HepG2 (cell line): Measurements from ENCODE around the gene TBC1D22A. TPM values are rescaled to one million over a fixed set of nuclear protein-coding genes. Genes with fewer than 3 reads are reported as not detected.
A peak's percentile ranks its signal among the peaks of the same experiment; 100 is the strongest.

Source experiments
- ATAC-seq: fragments of 200-7000 bp; cut with Tn5 transposase; 3 replicates; pipeline ENCODE4 v1.9.1; 2020; ENCODE audit warnings: mild to moderate bottlenecking, moderate library complexity
- BruUV-seq: library from RNA; stranded (reverse); fragments of 400-500 nt; replicated peaks from 2 replicates; lab custom pipeline; 2021; lab: Mats Ljungman, UMichigan
- CTCF ChIA-PET: fragments of 300-600 bp; formaldehyde crosslinking; extraction: SDS; loops from one replicate; lab custom pipeline; 2021; ENCODE audit warnings: low total read pairs, inconsistent platforms, low intra/inter-chr PET ratio; lab: Yijun Ruan, JAX
- POLR2A ChIA-PET: fragments of 350-600 bp; sonication (Branson Sonifier 250); formaldehyde crosslinking; loops from one replicate; lab custom pipeline; 2020; ENCODE audit warnings: antibody characterized with exemption, inconsistent platforms; lab: Yijun Ruan, JAX
- DNase-seq: peaks from one replicate; pipeline ENCODE4 v3.0.0-alpha.2; 2015; ENCODE audit warnings: low spot score
- FAIRE-seq: peaks from 3 replicates; lab custom pipeline; 2011; peaks lifted over from hg19 to GRCh38; lab: Jason Lieb, UNC
- H2AFZ ChIP-seq: one replicate; pipeline ENCODE4 v1.6.1; 2011; ENCODE audit warnings: low read length, inconsistent platforms
- H3K27ac ChIP-seq: fragments of 300-600 bp; 3 replicates; pipeline ENCODE4 v1.8.0; 2011; ENCODE audit warnings: mixed run types, mild to moderate bottlenecking, mixed read lengths, low read length, inconsistent platforms; ENCODE audit not compliant: insufficient read depth; ENCODE audit errors: extremely low read length
- H3K27me3 ChIP-seq, 2 experiments: fragments of 200-600 bp in 1 of 2; 2 replicates in 1 of 2; 3 replicates in 1 of 2; pipeline versions ENCODE4 v1.6.0 to v1.8.0; 2011; ENCODE audit warnings: low read length in 2 of 2, mild to moderate bottlenecking in 2 of 2, moderate library complexity in 2 of 2, inconsistent platforms in 1 of 2; ENCODE audit not compliant: insufficient read depth in 2 of 2, control insufficient read depth in 1 of 2
- H3K36me3 ChIP-seq, 2 experiments: fragments of 200-600 bp in 1 of 2; replicated peaks in 1 of 2; 2 replicates in 1 of 2; 3 replicates in 1 of 2; pipeline versions ENCODE4 v1.5.1 to v1.8.0; 2011; ENCODE audit warnings: low read length in 2 of 2, inconsistent platforms in 1 of 2; ENCODE audit not compliant: insufficient read depth in 2 of 2, control insufficient read depth in 1 of 2
- H3K4me1 ChIP-seq: 2 replicates; pipeline ENCODE4 v1.5.1; 2012; ENCODE audit warnings: low read length, inconsistent platforms; ENCODE audit not compliant: insufficient read depth
- H3K4me2 ChIP-seq: 2 replicates; pipeline ENCODE4 v1.6.0; 2011; ENCODE audit warnings: low read depth, low read length, inconsistent platforms
- H3K4me3 ChIP-seq, 3 experiments: fragments of 200-600 bp in 1 of 3; sonication (generic), shearing (Covaris generic) in 1 of 3; replicated peaks in 1 of 3; 2 replicates each; pipeline ENCODE4 v1.5.1; 2011 to 2016; ENCODE audit warnings: low read length in 3 of 3, inconsistent platforms in 2 of 3, low read depth in 2 of 3, mild to moderate bottlenecking in 2 of 3, control low read depth in 1 of 3, mixed read lengths in 1 of 3; ENCODE audit not compliant: insufficient read depth in 1 of 3
- H3K79me2 ChIP-seq: one replicate; pipeline ENCODE4 v1.6.1; 2011; ENCODE audit warnings: low read length, inconsistent platforms; ENCODE audit not compliant: insufficient read depth
- H3K9ac ChIP-seq: 2 replicates; pipeline ENCODE4 v1.6.0; 2011; ENCODE audit warnings: mild to moderate bottlenecking, low read depth, low read length, inconsistent platforms; ENCODE audit not compliant: insufficient read depth
- H3K9me3 ChIP-seq: 2 replicates; pipeline ENCODE4 v1.5.1; 2012; ENCODE audit warnings: mild to moderate bottlenecking, low read length
- H4K20me1 ChIP-seq: 2 replicates; pipeline ENCODE4 v1.6.0; 2011; ENCODE audit warnings: inconsistent platforms, mild to moderate bottlenecking, low read length, moderate library complexity; ENCODE audit not compliant: insufficient read depth
- DPF2 ChIP-seq: sonication (generic); formaldehyde crosslinking; IDR thresholded peaks from 2 replicates; pipeline ENCODE4 v1.4.0; 2020; ENCODE audit warnings: mild to moderate bottlenecking, low read depth, missing genetic modification reagents, borderline replicate concordance
- ELF1 ChIP-seq: sonication (generic); formaldehyde crosslinking; IDR thresholded peaks from 2 replicates; pipeline ENCODE4 v1.4.0; 2020; ENCODE audit warnings: missing genetic modification reagents
- FOSL2 ChIP-seq: sonication (generic); formaldehyde crosslinking; IDR thresholded peaks from 2 replicates; pipeline ENCODE4 v1.4.0; 2020; ENCODE audit warnings: missing genetic modification reagents
- GATAD2A ChIP-seq: IDR thresholded peaks from 2 replicates; pipeline ENCODE4 v1.6.1; 2016
- KDM3A ChIP-seq: IDR thresholded peaks from 2 replicates; pipeline ENCODE4 v1.6.1; 2018; ENCODE audit warnings: low read depth, missing compliant biosample characterization
- RFX1 ChIP-seq: fragments of 450-650 bp; IDR thresholded peaks from 2 replicates; pipeline ENCODE4 v1.6.1; 2017
- ZNF205 ChIP-seq: IDR thresholded peaks from 2 replicates; pipeline ENCODE4 v1.6.1; 2018; ENCODE audit warnings: missing biosample characterization, missing genetic modification reagents
- ZNF644 ChIP-seq: IDR thresholded peaks from 2 replicates; pipeline ENCODE4 v1.6.1; 2016; ENCODE audit warnings: low read depth
- WGBS: methylation state at CpG from one replicate; pipeline ENCODE4 v1.1.6; 2017; ENCODE audit warnings: low lambda C conversion rate; 5-methylcytosine and 5-hydroxymethylcytosine counted together
- in situ Hi-C: cut with HindIII; loops from 2 replicates; pipeline ENCODE4 v1.10.0; 2017; ENCODE audit warnings: low pct_unique_long_range_greater_than_20kb; ENCODE audit not compliant: extremely low pct_ligation_motif_present
- intact Hi-C: fragments of 100-400 bp; cut with micrococcal nuclease; formaldehyde crosslinking; loops from one replicate; pipeline ENCODE4 v1.10.0; 2022; ENCODE audit not compliant: unreplicated experiment
- polyA plus RNA-seq, 8 experiments: library from polyadenylated mRNA; depleted of rRNA in 3 of 8; stranded (reverse) in 7 of 8; unstranded in 1 of 8; fragments of >200 nt; fragmentation: Illumina TruSeq in 4 of 8; extraction: Trizol in 4 of 8; gene quantifications; 2 replicates each; pipeline versions ENCODE4 v1.2.1 to v1.2.3, GENCODE V29; 2011 to 2016; ENCODE audit warnings: low read depth in 4 of 8, missing spikeins in 1 of 8, mixed read lengths in 1 of 8; ENCODE audit not compliant: insufficient read depth in 1 of 8
- total RNA-seq, 5 experiments: library from RNA; depleted of rRNA; stranded (reverse); fragments of >200 nt; fragmentation: Illumina TruSeq; extraction: Trizol; gene quantifications; 2 replicates each; pipeline ENCODE4 v1.2.3, GENCODE V29; 2016; ENCODE audit warnings: low read depth in 1 of 5
- TF ChIP-seq, protein P1 (sequence below): sonication (generic); formaldehyde crosslinking; IDR thresholded peaks from 2 replicates; pipeline ENCODE4 v1.5.0; 2020; ENCODE audit warnings: mild to moderate bottlenecking, low read depth, missing genetic modification reagents, borderline replicate concordance

Gene TBC1D22A
- total and polyA plus RNA-seq, 2 of the 13 experiments (the other 11 are each of a cell fraction or from before 2014, with no cell fraction given): 17.3 to 18.0 TPM

- intact Hi-C loops: no loop called here
- WGBS: 92% methylated on average over 4 of the region's 7 CpGs
- FAIRE-seq (no peak), ATAC-seq (no peak), DNase-seq (no peak)
- 0 out of 2 replicates have a peak, but pooled peaks cover 4% of the 10 kb centered on the region for H3K9me3 ChIP-seq
- no peaks in the 10 kb centered on the region for H3K4me1 ChIP-seq
- in situ Hi-C loops: no loop called here
- H4K20me1 ChIP-seq: no peaks in the 10 kb centered on the region
- H3K4me3 ChIP-seq: no peak overlapping the region
- peaks cover 1 to 5% of the 10 kb centered on the region in 2 experiments; a peak in 2 of 5 replicates for H3K36me3 ChIP-seq
- TF ChIP-seq DPF2 (CRISPR knock-in tag): no peak
- H3K9ac ChIP-seq: no peak overlapping the region
- no peak overlapping the region for H2AFZ ChIP-seq
- H3K79me2 ChIP-seq: no peaks in the 10 kb centered on the region
- no TSS peak for BruUV-seq
- ChIA-PET POLR2A (no interaction called here), CTCF (no interaction called here)
- no peaks in the 10 kb centered on the region for H3K27me3 ChIP-seq
- H3K27ac ChIP-seq: no peak overlapping the region
- no peak overlapping the region for H3K4me2 ChIP-seq
Measured at GRCh38 chr22:47021371-47022074, 259.1 kb downstream of the TBC1D22A start.

GRCh38 chr22:47022075-47022473 is 259.6 kb downstream of the TBC1D22A start:
- no peaks in the 10 kb centered on the region for H4K20me1 ChIP-seq
- H3K9me3 ChIP-seq: 0 out of 2 replicates have a peak, but pooled peaks cover 4% of the 10 kb centered on the region
- no peak; the same call in 2 of the 3 replicates for ATAC-seq
- FAIRE-seq: no peak
- H3K27ac ChIP-seq: no peak overlapping the region
- WGBS: 95% methylated on average over 3 of the region's 3 CpGs
- intact Hi-C loops (no loop called here), in situ Hi-C loops (no loop called here)
- H3K4me3 ChIP-seq: no peak overlapping the region
- ChIA-PET POLR2A (no interaction called here), CTCF (no interaction called here)
- no peak for TF ChIP-seq ELF1 (CRISPR knock-in tag)
- no peak for TF ChIP-seq ZNF644 (CRISPR knock-in tag)
- TF ChIP-seq ZNF205 (CRISPR knock-in tag): no peak
- TF ChIP-seq RFX1: no peak
- TF ChIP-seq, protein P1, sequence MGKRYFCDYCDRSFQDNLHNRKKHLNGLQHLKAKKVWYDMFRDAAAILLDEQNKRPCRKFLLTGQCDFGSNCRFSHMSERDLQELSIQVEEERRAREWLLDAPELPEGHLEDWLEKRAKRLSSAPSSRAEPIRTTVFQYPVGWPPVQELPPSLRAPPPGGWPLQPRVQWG (CRISPR knock-in tag): no peak
- no peak for TF ChIP-seq FOSL2
- no peak for TF ChIP-seq KDM3A (CRISPR knock-in tag)
- no peak for TF ChIP-seq GATAD2A (CRISPR knock-in tag)
- H3K9ac ChIP-seq: no peak overlapping the region
- peaks cover 1 to 5% of the 10 kb centered on the region in 2 experiments; a peak in 1 of 5 replicates for H3K36me3 ChIP-seq
- H3K4me1 ChIP-seq: no peaks in the 10 kb centered on the region
- no peak overlapping the region for H2AFZ ChIP-seq
- DNase-seq: peak; percentile 5
- H3K27me3 ChIP-seq: no peaks in the 10 kb centered on the region
- H3K4me2 ChIP-seq: no peak overlapping the region
- H3K79me2 ChIP-seq: no peaks in the 10 kb centered on the region
- BruUV-seq: no TSS peak
